HEK293T (cell line): ENCODE measurements around the gene PTPRD.

Experiments used
- CTBP1 ChIP-seq: fragments of 450-650 bp; IDR thresholded peaks from 2 replicates; pipeline ENCODE4 v1.6.1; 2016; ENCODE audit warnings: borderline replicate concordance
- FOXK2 ChIP-seq: fragments of 450-650 bp; IDR thresholded peaks from 2 replicates; pipeline ENCODE4 v1.6.1; 2016; ENCODE audit warnings: mild to moderate bottlenecking
- FOXM1 ChIP-seq: fragments of 450-650 bp; IDR thresholded peaks from 2 replicates; pipeline ENCODE4 v1.6.1; 2017; ENCODE audit warnings: mild to moderate bottlenecking, borderline replicate concordance
- LEF1 ChIP-seq: fragments of 450-650 bp; IDR thresholded peaks from 2 replicates; pipeline ENCODE4 v1.6.1; 2017; ENCODE audit warnings: mild to moderate bottlenecking, borderline replicate concordance

- TF ChIP-seq FOXK2 (no peak), FOXM1 (no peak), CTBP1 (no peak), LEF1 (no peak)
These were observed 1020.7 kb downstream of the PTPRD start for GRCh38 chr9:9592104-9592503.
